HepG2 (cell line): ENCODE results near the gene PDPK1. TPM values are rescaled to one million over a fixed set of nuclear protein-coding genes. Genes with fewer than 3 reads are reported as not detected.

Source experiments
- ARNT2 ChIP-seq: sonication (generic); formaldehyde crosslinking; IDR thresholded peaks from 2 replicates; pipeline ENCODE4 v1.8.0; 2022; ENCODE audit warnings: mild to moderate bottlenecking, low read depth, missing genetic modification reagents, moderate library complexity
- DMAP1 ChIP-seq: IDR thresholded peaks from 2 replicates; pipeline ENCODE4 v1.6.1; 2016
- DNMT3B ChIP-seq: conservative IDR thresholded peaks from 2 replicates; pipeline ENCODE4 v1.6.1; 2016; ENCODE audit warnings: missing biosample characterization, control low read depth
- GTF3A ChIP-seq: sonication (generic); formaldehyde crosslinking; conservative IDR thresholded peaks from 2 replicates; pipeline ENCODE4 v1.4.0; 2020; ENCODE audit warnings: mild to moderate bottlenecking, missing genetic modification reagents
- JDP2 ChIP-seq: sonication (generic); formaldehyde crosslinking; IDR thresholded peaks from 2 replicates; pipeline ENCODE4 v1.8.1; 2022; ENCODE audit warnings: missing genetic modification reagents, borderline replicate concordance
- MXI1 ChIP-seq: IDR thresholded peaks from 3 replicates; pipeline ENCODE4 v1.6.1; 2012; ENCODE audit warnings: low read depth, low read length, inconsistent platforms, borderline replicate concordance
- NCOR1 ChIP-seq: fragments of 200-600 bp; sonication (generic); IDR thresholded peaks from 2 replicates; pipeline ENCODE4 v1.7.0; 2017; ENCODE audit warnings: antibody characterized with exemption, low read length, borderline replicate concordance
- NFATC3 ChIP-seq: sonication (generic); formaldehyde crosslinking; IDR thresholded peaks from 2 replicates; pipeline ENCODE4 v1.5.1; 2020; ENCODE audit warnings: mild to moderate bottlenecking, missing genetic modification reagents
- NFYB ChIP-seq: sonication (generic); formaldehyde crosslinking; IDR thresholded peaks from 2 replicates; pipeline ENCODE4 v1.4.0; 2020; ENCODE audit warnings: missing genetic modification reagents
- SPEN ChIP-seq: sonication (generic); formaldehyde crosslinking; IDR thresholded peaks from 2 replicates; pipeline ENCODE4 v1.5.1; 2020; ENCODE audit warnings: low read depth, mild to moderate bottlenecking, missing genetic modification reagents
- ZMYM4 ChIP-seq: sonication (generic); formaldehyde crosslinking; IDR thresholded peaks from 2 replicates; pipeline ENCODE4 v1.8.1; 2023; ENCODE audit warnings: mild to moderate bottlenecking, missing genetic modification reagents
- ZNF225 ChIP-seq: sonication (generic); formaldehyde crosslinking; IDR thresholded peaks from 2 replicates; pipeline ENCODE4 v1.4.0; 2020; ENCODE audit warnings: mild to moderate bottlenecking, missing genetic modification reagents
- ZNF232 ChIP-seq: sonication (generic); formaldehyde crosslinking; IDR thresholded peaks from 2 replicates; pipeline ENCODE4 v1.4.0; 2020; ENCODE audit warnings: missing genetic modification reagents, borderline replicate concordance
- ZNF292 ChIP-seq: sonication (generic); formaldehyde crosslinking; IDR thresholded peaks from 2 replicates; pipeline ENCODE4 v1.8.1; 2022; ENCODE audit warnings: mild to moderate bottlenecking, low read depth, missing genetic modification reagents, borderline replicate concordance
- ZNF713 ChIP-seq: sonication (generic); formaldehyde crosslinking; IDR thresholded peaks from 2 replicates; pipeline ENCODE4 v1.4.0; 2020; ENCODE audit warnings: mild to moderate bottlenecking, missing genetic modification reagents
- ZNF879 ChIP-seq: sonication (generic); formaldehyde crosslinking; IDR thresholded peaks from 2 replicates; pipeline ENCODE4 v1.8.1; 2023; ENCODE audit warnings: missing genetic modification reagents
- polyA plus RNA-seq, 8 experiments: library from polyadenylated mRNA; depleted of rRNA in 3 of 8; stranded (reverse) in 7 of 8; unstranded in 1 of 8; fragments of >200 nt; fragmentation: Illumina TruSeq in 4 of 8; extraction: Trizol in 4 of 8; gene quantifications; 2 replicates each; pipeline versions ENCODE4 v1.2.1 to v1.2.3, GENCODE V29; 2011 to 2016; ENCODE audit warnings: low read depth in 4 of 8, missing spikeins in 1 of 8, mixed read lengths in 1 of 8; ENCODE audit not compliant: insufficient read depth in 1 of 8
- total RNA-seq, 5 experiments: library from RNA; depleted of rRNA; stranded (reverse); fragments of >200 nt; fragmentation: Illumina TruSeq; extraction: Trizol; gene quantifications; 2 replicates each; pipeline ENCODE4 v1.2.3, GENCODE V29; 2016; ENCODE audit warnings: low read depth in 1 of 5
- TF ChIP-seq, protein P1 (sequence below): sonication (generic); formaldehyde crosslinking; IDR thresholded peaks from 2 replicates; pipeline ENCODE4 v1.4.0; 2020; ENCODE audit warnings: mild to moderate bottlenecking, missing genetic modification reagents
- TF ChIP-seq, protein P2 (sequence below): IDR thresholded peaks from 2 replicates; pipeline ENCODE4 v1.6.1; 2016; ENCODE audit warnings: low read depth, missing genetic modification reagents, missing compliant biosample characterization
- TF ChIP-seq, protein P3 (sequence below): sonication (generic); formaldehyde crosslinking; IDR thresholded peaks from 2 replicates; pipeline ENCODE4 v1.4.0; 2020; ENCODE audit warnings: missing genetic modification reagents, borderline replicate concordance

The PDPK1 gene
- total and polyA plus RNA-seq, 2 of the 13 experiments (the other 11 are each of a cell fraction or from before 2014, with no cell fraction given) = 59.6 to 129 TPM

DNA sequence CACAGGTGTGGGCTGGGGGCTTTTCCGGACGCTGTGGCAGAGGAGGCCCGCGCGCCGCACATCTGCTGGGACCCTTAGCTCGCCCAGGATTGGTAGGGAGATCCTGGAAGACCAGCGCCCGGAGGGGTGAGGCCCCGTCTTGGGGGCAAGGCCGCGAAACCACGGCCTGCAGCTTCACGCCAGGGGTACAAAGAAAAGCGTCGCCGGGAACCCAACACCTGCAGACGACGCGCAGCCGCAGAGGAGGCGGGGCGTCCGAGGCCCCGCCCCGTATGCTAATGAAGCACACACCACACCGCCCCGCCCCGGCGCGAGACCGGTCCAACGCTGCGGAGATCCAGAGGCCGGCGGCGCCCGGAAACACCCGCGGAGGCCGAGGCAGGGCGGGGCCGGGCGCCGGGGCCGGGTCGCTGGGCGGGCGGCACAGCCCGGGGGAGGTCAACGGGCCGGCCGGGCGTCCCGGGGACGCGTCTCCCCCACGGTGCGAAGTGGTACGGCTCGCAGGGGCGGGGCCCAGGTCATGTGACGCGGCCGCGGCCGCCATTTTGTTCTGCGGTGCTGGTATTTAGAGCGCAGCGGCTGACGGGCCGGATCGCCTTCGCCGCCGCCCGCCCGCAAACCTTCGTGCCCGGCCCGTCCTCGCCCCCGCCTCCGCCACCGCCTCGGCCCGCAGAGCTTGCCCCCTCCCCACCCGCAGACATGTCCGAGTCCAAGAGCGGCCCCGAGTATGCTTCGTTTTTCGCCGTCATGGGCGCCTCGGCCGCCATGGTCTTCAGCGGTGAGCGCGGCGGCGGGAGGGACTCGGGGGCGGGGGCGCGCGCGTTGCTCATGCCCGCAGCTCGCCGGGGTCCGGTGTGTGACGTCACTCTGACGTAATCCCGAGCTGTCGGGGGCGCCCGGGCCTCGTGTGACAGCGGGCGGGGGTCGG, 24.2 kb upstream of the PDPK1 start, which contains the start of gene ATP6V0C (continued):
- TF ChIP-seq, protein P1, sequence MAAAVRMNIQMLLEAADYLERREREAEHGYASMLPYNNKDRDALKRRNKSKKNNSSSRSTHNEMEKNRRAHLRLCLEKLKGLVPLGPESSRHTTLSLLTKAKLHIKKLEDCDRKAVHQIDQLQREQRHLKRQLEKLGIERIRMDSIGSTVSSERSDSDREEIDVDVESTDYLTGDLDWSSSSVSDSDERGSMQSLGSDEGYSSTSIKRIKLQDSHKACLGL (CRISPR knock-in tag) = no peak; the same call in 1 of the 2 replicates
- TF ChIP-seq ZNF225 (CRISPR knock-in tag) = peak; percentile 91
- peak; percentile 47 for TF ChIP-seq DMAP1
- TF ChIP-seq NFATC3 (CRISPR knock-in tag) = no peak
- TF ChIP-seq, protein P2, sequence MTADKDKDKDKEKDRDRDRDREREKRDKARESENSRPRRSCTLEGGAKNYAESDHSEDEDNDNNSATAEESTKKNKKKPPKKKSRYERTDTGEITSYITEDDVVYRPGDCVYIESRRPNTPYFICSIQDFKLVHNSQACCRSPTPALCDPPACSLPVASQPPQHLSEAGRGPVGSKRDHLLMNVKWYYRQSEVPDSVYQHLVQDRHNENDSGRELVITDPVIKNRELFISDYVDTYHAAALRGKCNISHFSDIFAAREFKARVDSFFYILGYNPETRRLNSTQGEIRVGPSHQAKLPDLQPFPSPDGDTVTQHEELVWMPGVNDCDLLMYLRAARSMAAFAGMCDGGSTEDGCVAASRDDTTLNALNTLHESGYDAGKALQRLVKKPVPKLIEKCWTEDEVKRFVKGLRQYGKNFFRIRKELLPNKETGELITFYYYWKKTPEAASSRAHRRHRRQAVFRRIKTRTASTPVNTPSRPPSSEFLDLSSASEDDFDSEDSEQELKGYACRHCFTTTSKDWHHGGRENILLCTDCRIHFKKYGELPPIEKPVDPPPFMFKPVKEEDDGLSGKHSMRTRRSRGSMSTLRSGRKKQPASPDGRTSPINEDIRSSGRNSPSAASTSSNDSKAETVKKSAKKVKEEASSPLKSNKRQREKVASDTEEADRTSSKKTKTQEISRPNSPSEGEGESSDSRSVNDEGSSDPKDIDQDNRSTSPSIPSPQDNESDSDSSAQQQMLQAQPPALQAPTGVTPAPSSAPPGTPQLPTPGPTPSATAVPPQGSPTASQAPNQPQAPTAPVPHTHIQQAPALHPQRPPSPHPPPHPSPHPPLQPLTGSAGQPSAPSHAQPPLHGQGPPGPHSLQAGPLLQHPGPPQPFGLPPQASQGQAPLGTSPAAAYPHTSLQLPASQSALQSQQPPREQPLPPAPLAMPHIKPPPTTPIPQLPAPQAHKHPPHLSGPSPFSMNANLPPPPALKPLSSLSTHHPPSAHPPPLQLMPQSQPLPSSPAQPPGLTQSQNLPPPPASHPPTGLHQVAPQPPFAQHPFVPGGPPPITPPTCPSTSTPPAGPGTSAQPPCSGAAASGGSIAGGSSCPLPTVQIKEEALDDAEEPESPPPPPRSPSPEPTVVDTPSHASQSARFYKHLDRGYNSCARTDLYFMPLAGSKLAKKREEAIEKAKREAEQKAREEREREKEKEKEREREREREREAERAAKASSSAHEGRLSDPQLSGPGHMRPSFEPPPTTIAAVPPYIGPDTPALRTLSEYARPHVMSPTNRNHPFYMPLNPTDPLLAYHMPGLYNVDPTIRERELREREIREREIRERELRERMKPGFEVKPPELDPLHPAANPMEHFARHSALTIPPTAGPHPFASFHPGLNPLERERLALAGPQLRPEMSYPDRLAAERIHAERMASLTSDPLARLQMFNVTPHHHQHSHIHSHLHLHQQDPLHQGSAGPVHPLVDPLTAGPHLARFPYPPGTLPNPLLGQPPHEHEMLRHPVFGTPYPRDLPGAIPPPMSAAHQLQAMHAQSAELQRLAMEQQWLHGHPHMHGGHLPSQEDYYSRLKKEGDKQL (CRISPR knock-in tag) = no peak
- peak; percentile 69 for TF ChIP-seq ARNT2 (CRISPR knock-in tag)
- TF ChIP-seq JDP2 (CRISPR knock-in tag) = no peak
- no peak for TF ChIP-seq GTF3A (CRISPR knock-in tag)
- peak; percentile 15; the same call in 1 of the 2 replicates for TF ChIP-seq NFYB (CRISPR knock-in tag)
- no peak for TF ChIP-seq DNMT3B (CRISPR knock-in tag)
- 0 out of 2 replicates have a peak, but pooled peaks have one; percentile 27 for TF ChIP-seq ZNF292
- no peak for TF ChIP-seq ZNF232 (CRISPR knock-in tag)
- peak; percentile 20; the same call in 1 of the 2 replicates for TF ChIP-seq ZMYM4 (CRISPR knock-in tag)
- peak; percentile 53 for TF ChIP-seq SPEN
- TF ChIP-seq NCOR1 = peak; percentile 19; the same call in 1 of the 2 replicates
- TF ChIP-seq MXI1 = no peak; the same call in 2 of the 3 replicates
- TF ChIP-seq ZNF879 (CRISPR knock-in tag) = no peak
- TF ChIP-seq, protein P3, sequence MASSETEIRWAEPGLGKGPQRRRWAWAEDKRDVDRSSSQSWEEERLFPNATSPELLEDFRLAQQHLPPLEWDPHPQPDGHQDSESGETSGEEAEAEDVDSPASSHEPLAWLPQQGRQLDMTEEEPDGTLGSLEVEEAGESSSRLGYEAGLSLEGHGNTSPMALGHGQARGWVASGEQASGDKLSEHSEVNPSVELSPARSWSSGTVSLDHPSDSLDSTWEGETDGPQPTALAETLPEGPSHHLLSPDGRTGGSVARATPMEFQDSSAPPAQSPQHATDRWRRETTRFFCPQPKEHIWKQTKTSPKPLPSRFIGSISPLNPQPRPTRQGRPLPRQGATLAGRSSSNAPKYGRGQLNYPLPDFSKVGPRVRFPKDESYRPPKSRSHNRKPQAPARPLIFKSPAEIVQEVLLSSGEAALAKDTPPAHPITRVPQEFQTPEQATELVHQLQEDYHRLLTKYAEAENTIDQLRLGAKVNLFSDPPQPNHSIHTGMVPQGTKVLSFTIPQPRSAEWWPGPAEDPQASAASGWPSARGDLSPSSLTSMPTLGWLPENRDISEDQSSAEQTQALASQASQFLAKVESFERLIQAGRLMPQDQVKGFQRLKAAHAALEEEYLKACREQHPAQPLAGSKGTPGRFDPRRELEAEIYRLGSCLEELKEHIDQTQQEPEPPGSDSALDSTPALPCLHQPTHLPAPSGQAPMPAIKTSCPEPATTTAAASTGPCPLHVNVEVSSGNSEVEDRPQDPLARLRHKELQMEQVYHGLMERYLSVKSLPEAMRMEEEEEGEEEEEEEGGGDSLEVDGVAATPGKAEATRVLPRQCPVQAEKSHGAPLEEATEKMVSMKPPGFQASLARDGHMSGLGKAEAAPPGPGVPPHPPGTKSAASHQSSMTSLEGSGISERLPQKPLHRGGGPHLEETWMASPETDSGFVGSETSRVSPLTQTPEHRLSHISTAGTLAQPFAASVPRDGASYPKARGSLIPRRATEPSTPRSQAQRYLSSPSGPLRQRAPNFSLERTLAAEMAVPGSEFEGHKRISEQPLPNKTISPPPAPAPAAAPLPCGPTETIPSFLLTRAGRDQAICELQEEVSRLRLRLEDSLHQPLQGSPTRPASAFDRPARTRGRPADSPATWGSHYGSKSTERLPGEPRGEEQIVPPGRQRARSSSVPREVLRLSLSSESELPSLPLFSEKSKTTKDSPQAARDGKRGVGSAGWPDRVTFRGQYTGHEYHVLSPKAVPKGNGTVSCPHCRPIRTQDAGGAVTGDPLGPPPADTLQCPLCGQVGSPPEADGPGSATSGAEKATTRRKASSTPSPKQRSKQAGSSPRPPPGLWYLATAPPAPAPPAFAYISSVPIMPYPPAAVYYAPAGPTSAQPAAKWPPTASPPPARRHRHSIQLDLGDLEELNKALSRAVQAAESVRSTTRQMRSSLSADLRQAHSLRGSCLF (CRISPR knock-in tag) = no peak
- TF ChIP-seq ZNF713 (CRISPR knock-in tag) = no peak
